Measurements from ENCODE around the gene THUMPD1.
"Not testable (repeated sequence)": the region's sequence is repeated elsewhere in the genome, so short reads cannot be mapped to it uniquely, and the experiment has no call there.

THUMPD1 gene

DNA sequence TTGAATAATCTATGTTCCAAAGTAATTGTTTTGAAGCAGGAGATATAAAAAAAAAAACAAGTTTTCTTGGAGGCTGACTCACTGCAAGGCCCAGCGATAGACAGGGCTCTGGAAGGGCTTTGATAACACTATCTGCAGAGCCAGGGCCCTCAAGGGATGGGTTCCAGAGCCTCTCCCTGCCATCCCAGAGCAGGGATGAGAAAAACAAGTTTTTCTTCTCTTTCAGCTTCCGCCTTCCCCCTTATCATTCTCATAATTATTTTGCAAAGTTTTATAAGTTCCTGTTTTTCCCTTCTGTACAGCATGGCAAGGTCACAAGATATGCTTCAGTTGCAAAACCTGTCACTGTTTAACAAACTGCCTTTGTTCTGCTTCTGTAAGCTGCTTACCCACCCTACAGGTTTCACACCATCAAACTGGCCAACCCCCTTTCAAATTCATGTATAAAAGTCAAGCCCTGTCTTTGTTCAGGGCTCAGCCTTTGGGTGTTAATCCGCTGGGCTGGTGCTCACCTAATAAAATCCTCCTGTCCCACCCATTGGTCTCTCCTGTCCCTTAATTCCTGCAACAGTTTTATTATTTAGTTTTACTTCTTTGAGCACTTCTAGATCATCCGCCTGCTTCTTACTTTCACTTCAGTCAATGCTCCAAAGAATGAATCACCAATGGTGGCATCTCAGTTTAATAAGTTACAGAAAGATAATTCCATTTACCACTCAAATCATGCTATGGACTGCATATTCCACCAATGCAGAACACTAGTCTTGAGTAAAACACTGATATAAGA, 5.6 kb upstream of the THUMPD1 start:
- DNase-seq (ENCODE audit: low read depth), result no peak

DNA sequence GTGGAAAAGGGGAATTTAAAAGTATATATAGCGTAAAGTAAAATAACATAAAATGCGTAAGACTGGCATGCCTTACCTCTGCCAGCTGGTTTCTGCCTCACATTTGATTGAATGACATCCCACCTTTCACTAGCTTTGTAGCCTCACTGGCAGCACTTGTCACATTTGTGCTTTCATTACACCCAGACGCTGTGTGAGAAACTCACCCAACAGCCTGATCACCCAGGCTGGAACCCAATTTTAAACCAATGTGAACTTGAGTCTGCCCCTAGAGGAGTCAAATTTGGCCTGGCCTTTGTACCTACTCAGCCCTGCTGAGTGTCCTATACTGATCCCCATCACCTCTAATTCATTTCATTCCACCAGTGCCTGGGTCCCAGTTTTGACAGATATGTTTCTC, 4.8 kb upstream of the THUMPD1 start:
- DNase-seq (ENCODE audit: low read depth), result no peak

DNA sequence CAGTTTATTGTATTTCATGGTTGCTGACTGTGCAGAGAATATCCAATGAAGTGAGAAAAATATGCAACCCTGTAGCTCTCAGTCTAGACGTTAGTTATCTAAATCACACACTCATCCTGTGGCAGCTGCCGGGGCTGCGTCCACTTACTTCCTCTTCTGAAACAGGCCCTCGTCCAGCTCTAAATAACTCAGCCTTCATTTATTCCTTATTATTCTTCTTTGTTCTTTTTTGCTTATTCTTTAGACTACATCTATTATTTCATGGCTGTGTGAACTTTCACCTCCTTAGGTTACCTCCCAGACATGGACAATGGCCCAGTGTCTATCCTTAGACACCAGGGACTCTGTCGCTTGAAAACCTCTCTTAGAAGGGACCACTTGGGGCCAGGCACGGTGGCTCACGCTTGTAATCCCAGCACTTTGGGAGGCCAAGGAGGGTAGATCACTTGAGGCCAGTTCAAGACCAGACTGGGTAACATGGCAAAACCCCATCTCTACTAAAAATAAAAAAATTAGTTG, 3.4 kb upstream of the THUMPD1 start:
- DNase-seq (ENCODE audit: low read depth), result no peak

GRCh38 chr16:20743591-20743990, 2.0 kb upstream of the THUMPD1 start:
- DNase-seq (ENCODE audit: low read depth), result no peak

DNA sequence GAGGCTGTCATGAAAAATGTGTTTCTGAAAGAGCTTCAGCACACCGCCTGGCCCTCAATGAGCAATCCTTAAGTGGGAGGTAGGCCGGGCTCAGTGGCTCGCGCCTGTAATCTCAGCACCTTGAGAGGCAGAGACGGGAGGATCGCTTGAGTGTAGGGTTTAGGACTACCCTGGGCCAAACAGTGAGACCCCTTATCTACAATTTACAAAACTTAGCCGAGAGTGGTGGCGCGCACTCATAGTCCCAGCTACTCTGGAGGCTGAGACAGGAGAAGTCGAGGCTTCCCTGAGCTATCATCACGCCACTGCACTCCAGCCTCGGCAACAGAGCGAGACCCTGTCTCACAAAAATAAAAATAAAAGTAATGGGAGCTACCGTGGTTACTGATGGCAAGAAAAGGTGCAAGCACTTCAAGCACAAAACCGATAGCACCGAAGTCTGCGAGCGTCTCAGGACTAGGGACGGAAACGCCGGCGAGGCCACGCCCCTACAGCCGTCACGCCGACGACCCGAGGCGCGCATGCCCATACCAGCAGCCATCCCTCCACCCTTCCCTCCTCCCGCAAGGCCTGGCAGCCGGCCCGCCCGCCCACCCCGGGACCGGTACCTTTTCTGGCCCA, 607 bp downstream of the THUMPD1 start:
- peak; percentile 86 for DNase-seq (ENCODE audit: low read depth)

DNA sequence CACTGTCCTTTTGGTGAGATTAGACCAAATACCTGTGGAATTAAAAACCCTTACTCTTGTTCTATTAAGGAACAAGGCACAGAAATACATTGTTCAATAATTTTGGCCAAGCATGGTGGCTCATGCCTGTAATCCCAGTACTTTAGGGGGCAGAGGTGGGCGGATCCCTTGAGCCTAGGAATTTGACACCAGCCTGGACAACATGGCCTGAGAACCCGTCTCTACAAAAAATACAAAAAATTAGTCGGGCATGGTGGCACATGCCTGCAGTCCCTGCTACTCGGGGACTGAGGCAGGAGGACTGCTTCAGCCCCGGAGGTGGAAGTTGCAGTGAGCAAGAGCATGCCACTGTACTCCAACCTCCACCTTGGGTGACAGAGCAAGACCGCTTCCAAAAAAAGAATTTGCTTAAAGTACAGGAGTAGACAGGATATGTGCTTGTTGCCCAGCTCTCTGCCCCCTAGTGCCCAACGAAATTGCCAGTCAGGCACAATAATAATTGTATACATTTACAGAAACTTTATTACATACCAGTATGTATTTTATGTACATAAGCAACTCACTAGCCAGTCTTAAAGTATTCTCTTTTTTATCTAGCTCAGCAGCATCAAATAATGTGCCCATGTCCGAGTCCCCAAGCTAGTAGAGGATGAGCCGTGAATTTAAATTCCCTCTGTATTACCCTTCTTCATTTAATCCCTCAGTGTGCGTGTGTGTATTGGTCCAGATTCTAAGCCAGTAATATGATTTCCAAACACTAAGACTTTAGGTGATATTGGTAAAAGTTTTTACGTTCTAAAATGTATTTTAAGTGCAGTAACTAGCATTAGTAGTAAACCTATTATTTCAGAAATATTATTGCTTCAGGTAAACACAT, 1.4 kb downstream of the THUMPD1 start:
- DNase-seq (ENCODE audit: low read depth), result no peak

- DNase-seq (ENCODE audit: low read depth), result no peak
Measured at GRCh38 chr16:20735490-20735889, 6.1 kb downstream of the THUMPD1 start.

DNA sequence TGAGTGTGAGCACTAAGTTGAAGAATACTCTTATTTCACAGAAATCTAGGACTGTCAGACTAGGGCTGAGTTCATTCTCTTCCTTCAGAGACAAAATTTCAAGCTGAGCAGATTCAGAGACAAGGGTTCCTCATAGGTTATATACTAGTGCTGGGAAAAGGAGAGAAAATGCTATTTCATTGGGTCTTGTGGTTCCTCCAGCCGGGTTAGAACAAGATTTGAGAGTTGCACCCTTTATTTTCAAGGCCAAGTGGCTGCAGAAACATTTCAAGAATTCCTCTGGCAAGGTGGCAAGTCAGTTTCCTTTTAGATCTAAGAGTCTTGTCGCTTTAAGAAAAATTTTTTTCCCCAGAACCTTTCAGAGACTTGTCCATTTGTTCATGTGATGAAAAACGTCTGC, 6.8 kb downstream of the THUMPD1 start:
- DNase-seq (ENCODE audit: low read depth), result no peak

- DNase-seq (ENCODE audit: low read depth), result no peak
Measured at GRCh38 chr16:20734056-20734455, 7.6 kb downstream of the THUMPD1 start.

DNA sequence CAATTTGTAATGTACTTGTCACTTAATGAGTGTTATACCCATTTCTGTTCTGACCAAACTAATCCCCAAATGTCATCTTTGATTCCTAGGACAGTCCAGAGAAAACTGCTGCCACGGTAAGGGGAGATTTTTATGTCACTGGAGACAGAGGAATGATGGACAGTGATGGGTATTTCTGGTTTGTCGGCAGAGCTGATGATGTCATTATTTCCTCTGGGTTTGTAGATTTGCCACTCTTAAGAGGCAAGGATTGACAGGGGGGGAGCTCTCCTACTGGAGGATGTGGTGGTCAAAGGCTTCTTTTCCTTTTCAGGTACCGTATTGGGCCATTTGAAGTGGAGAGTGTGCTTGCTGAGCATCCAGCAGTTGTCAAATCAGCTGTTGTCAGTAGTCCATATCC, 12.5 kb downstream of the THUMPD1 start:
- no peak for DNase-seq (ENCODE audit: low read depth)

DNA sequence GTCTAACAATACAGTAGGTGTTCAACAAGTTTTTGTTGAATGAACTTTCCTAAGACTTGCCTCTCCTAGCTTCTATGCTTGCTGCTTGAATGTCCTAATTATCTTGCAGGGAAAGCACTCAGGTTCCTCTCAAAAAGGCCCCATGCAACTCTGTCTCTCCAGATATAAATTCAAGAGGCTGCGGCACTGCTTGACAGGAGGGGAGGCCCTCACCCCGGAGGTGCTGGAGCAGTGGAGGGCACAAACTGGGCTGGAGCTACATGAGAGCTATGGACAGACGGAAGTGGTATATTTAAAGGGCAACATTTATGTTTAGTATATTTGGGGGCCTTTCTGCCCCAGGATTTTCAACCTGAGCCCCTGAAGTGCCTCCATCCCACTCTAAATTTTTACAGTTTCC, 14.4 kb downstream of the THUMPD1 start:
- no peak for DNase-seq (ENCODE audit: low read depth)

DNA sequence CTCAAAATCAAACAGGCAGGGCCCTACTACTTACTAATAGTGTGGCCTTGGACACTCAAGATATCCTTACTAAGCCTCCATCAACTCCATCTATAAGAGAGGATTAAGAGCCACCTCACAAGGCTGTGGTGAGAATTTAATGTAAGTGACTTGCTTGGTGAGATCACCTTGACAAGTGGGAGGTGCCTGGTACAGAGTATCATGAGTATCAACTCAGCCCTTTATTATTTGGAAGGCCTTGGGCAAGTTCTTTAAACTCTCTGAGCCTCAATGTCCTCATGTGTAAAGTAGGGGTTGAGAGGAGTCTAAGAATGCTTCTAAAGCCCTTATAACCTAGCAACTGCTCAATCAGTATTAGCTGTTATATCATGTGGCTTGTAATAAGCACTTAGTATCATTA, 15.0 kb downstream of the THUMPD1 start:
- no peak for DNase-seq (ENCODE audit: low read depth)

- no peak for DNase-seq (ENCODE audit: low read depth)
Measured at GRCh38 chr16:20720251-20720650, 21.4 kb downstream of the THUMPD1 start.

- not testable (repeated sequence) for DNase-seq (ENCODE audit: low read depth)
Measured at GRCh38 chr16:20717718-20718117, 23.9 kb downstream of the THUMPD1 start.

DNA sequence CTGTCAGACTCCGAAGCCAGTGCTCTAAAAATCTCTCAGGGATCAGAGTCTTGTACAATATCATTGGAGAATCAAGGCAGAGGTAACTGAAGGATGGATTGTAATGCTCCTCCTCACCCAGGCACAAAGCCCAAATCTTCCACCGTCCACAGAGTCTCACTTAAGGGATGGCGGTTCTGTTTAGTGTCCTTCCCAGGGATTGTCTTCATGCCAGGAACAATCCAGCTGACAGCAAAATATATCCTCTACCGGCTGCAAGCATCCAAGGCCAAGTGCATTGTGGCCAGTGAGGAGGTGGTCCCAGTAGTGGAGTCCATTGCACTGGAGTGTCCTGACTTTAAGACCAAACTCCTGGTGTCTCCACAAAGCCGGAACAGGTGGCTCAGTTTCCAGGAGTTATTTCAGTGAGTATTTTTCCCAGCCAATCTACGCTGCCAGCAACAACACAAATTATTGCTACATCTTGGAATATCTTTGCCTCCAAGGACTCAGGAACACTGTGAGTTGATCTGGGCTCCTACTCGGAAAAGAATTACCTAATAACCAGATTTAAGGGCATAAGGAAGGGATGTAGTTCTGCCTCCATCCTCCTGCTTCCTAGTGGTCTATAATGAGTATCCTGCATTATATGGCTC, 30.2 kb downstream of the THUMPD1 start:
- DNase-seq (ENCODE audit: low read depth), result no peak

DNA sequence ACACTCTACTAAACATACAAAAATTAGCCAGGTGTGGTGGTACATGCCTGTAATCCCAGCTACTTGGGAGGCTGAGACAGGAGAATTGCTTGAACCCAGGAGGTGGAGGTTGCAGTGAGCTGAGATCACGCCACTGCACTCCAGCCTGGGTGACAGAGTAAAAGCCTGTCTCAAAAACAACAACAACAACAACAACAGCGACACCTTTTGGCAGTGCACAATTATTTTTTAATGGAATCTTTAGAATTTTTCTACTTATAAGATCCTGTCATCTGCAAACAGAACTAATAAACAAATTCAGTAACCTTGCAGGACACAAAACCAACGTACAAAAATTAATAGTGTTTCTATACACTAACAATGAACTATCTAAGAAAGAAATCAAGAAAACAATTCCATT, 33.5 kb downstream of the THUMPD1 start:
- DNase-seq (ENCODE audit: low read depth), result not testable (repeated sequence)

DNA sequence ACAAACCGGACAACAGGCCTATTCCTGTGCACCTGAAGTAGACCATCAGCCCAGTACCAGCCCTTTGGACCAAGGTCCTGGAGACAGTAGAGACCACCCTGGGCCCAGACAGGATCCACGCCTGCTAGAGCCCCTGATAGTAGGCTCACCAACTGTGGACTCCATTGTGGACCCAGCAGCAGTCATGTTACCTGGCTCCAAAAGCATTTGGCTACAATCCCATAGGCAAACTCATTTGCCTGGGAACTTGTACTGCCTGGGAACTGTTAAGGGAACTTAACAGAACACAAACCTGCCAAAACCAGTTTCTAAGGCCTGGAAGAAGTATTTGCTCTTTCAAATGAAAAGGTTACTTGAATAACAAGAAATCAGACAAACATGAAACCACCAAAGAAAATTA, 34.2 kb downstream of the THUMPD1 start:
- no peak for DNase-seq (ENCODE audit: low read depth)

GRCh38 chr16:20705972-20706371, 35.6 kb downstream of the THUMPD1 start:
- DNase-seq (ENCODE audit: low read depth), result not testable (repeated sequence)

GRCh38 chr16:20704281-20704680, 37.3 kb downstream of the THUMPD1 start:
- DNase-seq (ENCODE audit: low read depth), result no peak

- not testable (repeated sequence) for DNase-seq (ENCODE audit: low read depth)
Measured at GRCh38 chr16:20701692-20702091, 39.9 kb downstream of the THUMPD1 start.

GRCh38 chr16:20696618-20697017, 45.0 kb downstream of the THUMPD1 start:
- DNase-seq (ENCODE audit: low read depth), result no peak

DNA sequence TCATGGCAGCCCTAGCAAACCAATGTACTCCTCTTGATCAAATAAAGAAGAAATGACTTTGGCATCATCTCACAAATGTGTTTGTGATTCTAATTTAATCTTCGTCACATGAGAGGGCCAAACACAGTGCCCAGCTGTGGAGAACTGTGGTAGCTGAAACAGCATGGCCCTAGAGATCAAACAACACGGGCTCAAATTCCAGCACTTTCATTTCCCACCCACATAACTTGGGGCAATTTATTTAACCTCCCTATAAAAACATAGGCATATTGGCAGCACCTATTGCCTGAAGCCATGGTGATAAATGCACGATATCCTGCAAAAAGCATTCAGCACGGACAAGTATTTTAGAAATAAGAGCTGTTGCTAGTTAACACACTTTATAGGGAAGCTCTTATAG, 46.6 kb downstream of the THUMPD1 start:
- no peak for DNase-seq (ENCODE audit: low read depth)

Measured in activated T-cell treated with anti-CD3 and anti-CD28 coated beads for 48 hours (primary cell).